ENCODE measurements around the gene ITPRIPL1.
A peak's percentile ranks its signal among the peaks of the same experiment; 100 is the strongest.
"Not testable (repeated sequence)": the region's sequence is repeated elsewhere in the genome, so short reads cannot be mapped to it uniquely, and the experiment has no call there.

ITPRIPL1 gene, protein sequence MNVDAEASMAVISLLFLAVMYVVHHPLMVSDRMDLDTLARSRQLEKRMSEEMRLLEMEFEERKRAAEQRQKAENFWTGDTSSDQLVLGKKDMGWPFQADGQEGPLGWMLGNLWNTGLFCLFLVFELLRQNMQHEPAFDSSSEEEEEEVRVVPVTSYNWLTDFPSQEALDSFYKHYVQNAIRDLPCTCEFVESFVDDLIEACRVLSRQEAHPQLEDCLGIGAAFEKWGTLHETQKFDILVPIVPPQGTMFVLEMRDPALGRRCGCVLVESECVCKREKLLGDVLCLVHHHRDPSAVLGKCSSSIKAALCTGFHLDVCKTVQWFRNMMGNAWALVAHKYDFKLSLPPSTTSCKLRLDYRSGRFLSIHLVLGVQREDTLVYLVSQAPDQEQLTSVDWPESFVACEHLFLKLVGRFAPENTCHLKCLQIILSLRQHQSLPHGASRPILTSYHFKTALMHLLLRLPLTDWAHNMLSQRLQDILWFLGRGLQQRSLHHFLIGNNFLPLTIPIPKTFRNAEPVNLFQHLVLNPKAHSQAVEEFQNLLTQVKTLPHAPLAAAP

GRCh38 chr2:96325041-96325883 is at the start of gene ITPRIPL1:
ITPRIPL1 (plus strand) TSS chr2:96325317; CDS start chr2:96325840, 523 bp downstream.
- DNase-seq (ENCODE audit: low read depth): no peak

- no peak for DNase-seq (ENCODE audit: low read depth)
These were observed 48.2 kb upstream of the ITPRIPL1 start for GRCh38 chr2:96276787-96277499.

DNA sequence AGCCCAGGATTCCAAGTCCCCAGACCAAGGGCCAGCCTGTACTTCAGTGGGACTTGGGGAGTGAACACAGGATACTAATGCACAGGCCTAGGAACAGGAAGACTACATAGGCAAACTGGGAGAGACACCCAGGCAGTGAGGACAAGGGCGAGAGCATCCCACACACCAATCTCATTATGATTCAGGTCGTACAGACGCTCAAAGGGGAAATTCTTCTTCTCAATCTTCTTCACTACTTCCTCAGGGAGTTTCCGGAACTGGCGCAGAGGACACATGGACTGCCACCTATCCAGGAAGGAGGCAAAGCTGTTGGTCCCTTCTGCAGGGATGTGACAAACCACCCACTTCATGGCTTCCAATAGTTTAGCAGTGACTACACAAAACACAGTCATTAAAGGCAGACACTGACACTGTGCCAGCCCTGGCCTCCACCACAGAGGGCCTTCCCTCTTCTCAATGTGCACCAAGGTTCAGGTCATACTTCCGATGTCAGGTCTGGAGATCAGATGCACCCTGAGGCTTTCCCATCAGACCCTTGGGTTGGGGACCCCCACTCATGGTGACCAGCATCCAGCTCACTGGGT is 37.8 kb upstream of the ITPRIPL1 start:
- DNase-seq (ENCODE audit: low read depth): no peak

GRCh38 chr2:96291751-96292150 is 33.4 kb upstream of the ITPRIPL1 start:
- no peak for DNase-seq (ENCODE audit: low read depth)

- not testable (repeated sequence) for DNase-seq (ENCODE audit: low read depth)
These were observed 30.8 kb upstream of the ITPRIPL1 start for GRCh38 chr2:96294271-96294670.

DNA sequence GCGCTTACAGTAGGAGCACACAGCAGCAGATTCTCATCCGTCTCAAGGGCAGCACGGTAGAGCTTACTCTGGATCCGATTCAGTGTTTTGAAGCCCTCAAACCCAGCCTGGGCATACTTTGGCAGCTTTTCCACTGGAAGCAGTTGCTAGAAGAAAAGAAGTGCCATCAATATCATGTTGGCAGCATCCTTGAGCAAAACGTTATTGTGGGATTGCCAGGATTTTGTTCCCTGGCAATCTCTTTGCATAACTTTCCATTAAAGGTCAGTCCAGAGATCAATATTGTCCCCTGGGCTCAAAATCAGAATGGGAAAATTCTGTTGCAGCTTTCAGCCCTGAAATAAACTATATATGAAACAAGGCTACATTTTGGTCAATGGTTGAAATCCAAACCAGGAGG is 28.2 kb upstream of the ITPRIPL1 start:
- DNase-seq (ENCODE audit: low read depth): no peak

GRCh38 chr2:96301865-96302264 is 23.3 kb upstream of the ITPRIPL1 start:
- no peak for DNase-seq (ENCODE audit: low read depth)

DNA sequence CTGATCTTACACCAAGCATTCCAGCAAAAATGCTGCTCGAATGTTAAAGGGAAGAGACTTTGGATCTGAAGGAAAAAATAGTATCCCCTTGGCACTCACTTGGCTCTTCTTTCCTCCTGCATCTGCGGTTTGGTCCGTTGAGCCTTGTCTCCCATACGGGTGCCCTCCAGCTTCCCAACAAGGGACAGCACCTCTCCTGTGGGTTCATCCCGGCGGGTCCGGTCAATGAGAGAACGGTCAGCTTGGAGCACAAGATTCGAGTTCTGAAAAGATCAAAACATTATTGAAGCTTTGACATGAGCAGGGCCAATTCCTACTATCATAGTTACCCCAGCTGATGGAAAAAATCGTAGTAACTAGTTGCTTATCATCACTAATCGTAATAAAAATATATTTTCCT is 20.5 kb upstream of the ITPRIPL1 start:
- no peak for DNase-seq (ENCODE audit: low read depth)

DNA sequence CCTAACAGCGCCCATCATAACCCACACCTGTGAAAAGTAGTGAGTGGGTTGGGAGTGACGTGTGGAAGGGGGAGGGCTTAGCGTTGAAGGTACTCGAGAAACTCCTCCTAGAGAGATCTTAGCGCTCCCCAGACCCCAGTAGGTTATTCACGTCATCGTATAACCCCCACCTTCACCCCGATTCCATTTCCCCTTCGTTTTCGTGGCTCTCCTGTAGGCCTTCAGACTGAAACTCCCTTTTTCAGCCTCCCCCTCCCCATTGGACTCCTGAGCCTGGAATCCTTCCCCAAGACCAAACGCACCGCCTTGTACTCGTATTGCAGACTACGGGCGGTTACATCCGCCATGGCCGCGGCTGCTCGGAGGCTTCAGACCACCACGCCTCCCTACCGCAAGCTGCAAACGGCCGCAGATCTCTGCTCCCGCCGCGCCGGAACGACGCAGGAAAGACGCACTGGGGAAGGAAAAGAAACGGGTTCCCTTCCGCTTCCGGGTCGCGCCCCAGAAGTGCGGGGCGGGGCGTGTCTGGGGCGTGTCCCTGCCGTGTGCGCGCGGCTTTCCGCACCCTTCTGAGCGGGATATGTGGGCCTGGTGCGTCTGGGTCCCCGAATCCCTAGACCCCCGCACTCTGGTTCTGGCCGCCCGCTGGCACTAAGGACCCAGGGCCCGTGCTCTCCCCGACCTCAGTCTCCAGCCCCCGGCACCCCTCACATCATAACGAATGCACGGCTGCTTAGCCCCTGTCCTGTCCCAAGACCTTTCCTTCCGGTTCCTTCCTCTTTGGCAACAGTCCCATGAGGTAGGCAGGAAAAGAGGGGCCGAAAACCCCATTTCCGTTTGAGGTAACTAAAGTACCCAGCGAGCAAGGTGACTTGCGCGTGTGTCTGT is 19.8 kb upstream of the ITPRIPL1 start, which contains the start of gene SNRNP200:
SNRNP200 (minus strand) TSS at position 456 of the 888 bp plus-strand sequence; CDS start at position 347, 109 bp downstream.
- peak; percentile 36 for DNase-seq (ENCODE audit: low read depth)

GRCh38 chr2:96305979-96306308 is 19.2 kb upstream of the ITPRIPL1 start:
- DNase-seq (ENCODE audit: low read depth): no peak

GRCh38 chr2:96306370-96306769 is 18.7 kb upstream of the ITPRIPL1 start:
- no peak for DNase-seq (ENCODE audit: low read depth)

GRCh38 chr2:96308248-96308647 is 16.9 kb upstream of the ITPRIPL1 start:
- no peak for DNase-seq (ENCODE audit: low read depth)

- DNase-seq (ENCODE audit: low read depth): no peak
These were observed 10.1 kb upstream of the ITPRIPL1 start for GRCh38 chr2:96315005-96315399.

DNA sequence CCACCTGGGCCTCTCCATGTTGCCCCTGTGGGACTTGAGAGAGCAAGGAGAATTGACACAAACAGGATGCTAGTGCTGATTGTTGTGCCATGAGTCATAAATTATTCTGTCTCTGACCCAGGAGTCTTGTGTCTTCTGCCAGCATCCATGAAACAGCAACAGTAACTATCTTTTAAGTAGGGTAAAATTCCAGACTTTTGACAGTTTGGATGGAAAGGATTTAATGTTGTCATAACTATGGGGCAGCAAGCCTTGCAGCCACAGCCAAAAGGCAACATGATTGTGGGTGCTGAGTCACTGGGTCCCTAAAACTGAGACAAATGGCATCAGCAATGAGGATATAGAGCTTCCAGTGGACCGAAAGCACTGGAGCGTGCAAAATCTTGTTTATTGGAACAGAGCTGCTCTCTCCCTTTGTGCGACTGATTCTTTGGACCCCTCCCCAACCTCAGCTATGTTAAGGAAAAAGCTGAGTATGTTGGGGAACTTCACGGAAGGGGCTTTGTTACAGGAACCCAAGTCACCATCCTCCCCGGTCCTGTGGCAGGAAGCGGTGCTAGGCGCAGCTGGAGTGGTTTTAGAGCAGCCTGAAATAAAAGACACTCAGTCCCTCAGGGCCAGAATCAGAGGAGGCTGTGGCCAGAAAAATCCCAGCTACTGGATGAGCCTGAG is 9.6 kb upstream of the ITPRIPL1 start:
- DNase-seq (ENCODE audit: low read depth): peak; percentile 76

GRCh38 chr2:96316999-96317398 is 8.1 kb upstream of the ITPRIPL1 start:
- no peak for DNase-seq (ENCODE audit: low read depth)

- no peak for DNase-seq (ENCODE audit: low read depth)
These were observed 7.5 kb upstream of the ITPRIPL1 start for GRCh38 chr2:96317584-96317997.

DNA sequence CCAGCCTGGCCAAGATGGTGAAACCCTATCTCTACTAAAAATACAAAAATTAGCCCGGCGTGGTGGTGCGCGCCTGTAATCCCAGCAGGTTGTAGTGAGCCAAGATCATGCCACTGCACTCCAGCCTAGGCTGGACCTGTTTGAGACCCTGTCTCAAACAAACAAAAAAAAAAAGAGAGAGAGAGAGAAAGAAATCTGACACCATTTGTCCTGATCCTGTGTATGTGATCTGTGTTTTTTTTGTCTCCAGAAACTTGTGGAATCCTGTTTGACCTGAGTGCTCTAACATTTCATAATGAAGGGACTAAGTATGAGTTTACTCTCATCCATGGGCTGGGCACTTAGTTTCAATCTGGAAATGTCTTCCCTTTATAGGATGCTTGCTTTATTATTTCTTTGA is 6.4 kb upstream of the ITPRIPL1 start:
- no peak for DNase-seq (ENCODE audit: low read depth)

DNA sequence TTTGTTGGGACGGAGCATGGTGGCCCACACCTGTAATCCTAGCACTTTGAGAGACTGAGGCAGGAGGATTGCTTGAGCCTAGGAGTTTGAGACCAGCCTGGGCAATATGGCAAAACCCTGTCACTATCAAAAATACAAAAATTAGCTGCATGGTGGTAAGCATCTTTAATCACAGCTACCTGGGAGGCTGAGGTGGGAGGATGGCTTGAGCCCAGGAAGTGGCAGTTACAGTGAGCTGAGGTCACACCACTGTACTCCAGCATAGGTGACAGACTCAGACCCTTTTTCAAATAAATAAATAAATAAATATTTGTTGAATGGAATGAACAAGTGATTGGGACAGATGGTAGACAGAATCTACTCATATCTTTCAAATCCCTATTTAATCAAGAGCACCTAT is 5.7 kb upstream of the ITPRIPL1 start:
- no peak for DNase-seq (ENCODE audit: low read depth)

DNA sequence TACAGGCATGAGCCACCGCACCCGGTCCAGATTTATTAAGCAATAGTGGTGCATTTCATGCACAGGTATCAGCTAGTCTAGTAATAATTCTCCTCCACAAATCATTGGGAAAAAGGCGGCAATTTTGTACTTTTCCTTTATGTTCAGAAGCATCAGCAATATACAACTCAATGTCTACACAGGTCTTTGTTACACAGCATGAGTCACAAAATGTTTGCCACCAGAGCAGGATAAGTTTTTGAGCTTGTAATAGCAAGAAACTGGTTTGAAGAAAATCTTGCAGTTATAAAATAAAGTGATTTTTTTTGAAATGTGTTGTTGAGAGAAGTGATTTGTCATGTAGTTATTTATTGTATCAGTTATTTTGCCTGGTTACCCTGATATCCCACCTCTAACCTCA is 4.8 kb upstream of the ITPRIPL1 start:
- DNase-seq (ENCODE audit: low read depth): no peak

Data from GM04503 (cell line).